GM03348 (cell line): ENCODE data around the gene GSTA5.
"Not testable (repeated sequence)": the region's sequence is repeated elsewhere in the genome, so short reads cannot be mapped to it uniquely, and the experiment has no call there.

ENCODE experiments used
- DNase-seq: peaks from one replicate; pipeline ENCODE4 v3.0.0; 2012; ENCODE audit warnings: low spot score

GSTA5 gene

GRCh38 chr6:52834481-52834880 is 6.1 kb downstream of the GSTA5 start:
- peak; percentile 35 for DNase-seq

- DNase-seq: not testable (repeated sequence)
Observed at GRCh38 chr6:52830869-52831268, 9.7 kb downstream of the GSTA5 start.

- no peak for DNase-seq
Observed at GRCh38 chr6:52829046-52829817, 11.4 kb downstream of the GSTA5 start.

GRCh38 chr6:52828621-52829020 is 12.0 kb downstream of the GSTA5 start:
- not testable (repeated sequence) for DNase-seq

- not testable (repeated sequence) for DNase-seq
Observed at GRCh38 chr6:52827073-52827783, 13.4 kb downstream of the GSTA5 start.

- DNase-seq: no peak
Observed at GRCh38 chr6:52826513-52826912, 14.1 kb downstream of the GSTA5 start.

- DNase-seq: not testable (repeated sequence)
Observed at GRCh38 chr6:52825900-52826459, 14.6 kb downstream of the GSTA5 start.

- not testable (repeated sequence) for DNase-seq
Observed at GRCh38 chr6:52825270-52825793, 15.3 kb downstream of the GSTA5 start.

GRCh38 chr6:52821842-52822241 is 18.8 kb downstream of the GSTA5 start:
- DNase-seq: no peak

- DNase-seq: peak; percentile 76
Observed at GRCh38 chr6:52820198-52820597, 20.4 kb downstream of the GSTA5 start.

- DNase-seq: peak; percentile 73
Observed at GRCh38 chr6:52815167-52816092, 25.2 kb downstream of the GSTA5 start.

- DNase-seq: not testable (repeated sequence)
Observed at GRCh38 chr6:52814545-52814944, 26.1 kb downstream of the GSTA5 start.

GRCh38 chr6:52809777-52810176 is 30.8 kb downstream of the GSTA5 start:
- DNase-seq: not testable (repeated sequence)

- no peak for DNase-seq
Observed at GRCh38 chr6:52808660-52809059, 32.0 kb downstream of the GSTA5 start.

GRCh38 chr6:52803668-52804255 is 36.9 kb downstream of the GSTA5 start, which contains the start of gene GSTA1:
GSTA1 (minus strand) TSS chr6:52803816; CDS start chr6:52799267, 4,549 bp downstream.
- DNase-seq: not testable (repeated sequence)

- no peak for DNase-seq
Observed at GRCh38 chr6:52802806-52803205, 37.8 kb downstream of the GSTA5 start.

- DNase-seq: no peak
Observed at GRCh38 chr6:52801188-52801841, 39.3 kb downstream of the GSTA5 start.

GRCh38 chr6:52799272-52799671 is 41.3 kb downstream of the GSTA5 start:
- peak; percentile 47 for DNase-seq

GRCh38 chr6:52794366-52794765 is 46.2 kb downstream of the GSTA5 start:
- DNase-seq: not testable (repeated sequence)

GRCh38 chr6:52790861-52791260 is 49.8 kb downstream of the GSTA5 start:
- DNase-seq: no peak

- DNase-seq: peak; percentile 8
Observed at GRCh38 chr6:52789658-52790057, 51.0 kb downstream of the GSTA5 start.
